H9 (cell line): ENCODE results near the gene TUBA4A. TPM values are rescaled to one million over a fixed set of nuclear protein-coding genes. Genes with fewer than 3 reads are reported as not detected.

ENCODE experiments used
- DNase-seq: peaks from one replicate; pipeline ENCODE4 v3.0.0-alpha.2; 2017
- H2AFZ ChIP-seq: one replicate; pipeline ENCODE4 v1.6.1; 2013; ENCODE audit warnings: mild to moderate bottlenecking, low read length, control low read depth, moderate library complexity
- H2AK5ac ChIP-seq: 2 replicates; pipeline ENCODE4 v1.6.1; 2013; ENCODE audit warnings: low read length, control low read depth, mixed read lengths; ENCODE audit not compliant: insufficient read length
- H2BK120ac ChIP-seq: one replicate; pipeline ENCODE4 v1.6.1; 2013; ENCODE audit warnings: low read depth, mild to moderate bottlenecking, low read length, control low read depth, inconsistent platforms; ENCODE audit not compliant: poor library complexity, severe bottlenecking
- H2BK12ac ChIP-seq: 2 replicates; pipeline ENCODE4 v1.6.1; 2013; ENCODE audit warnings: low read length, control low read depth, mixed read lengths, low read depth; ENCODE audit not compliant: insufficient read length
- H2BK15ac ChIP-seq: 2 replicates; pipeline ENCODE4 v1.6.1; 2013; ENCODE audit warnings: low read depth, low read length, control low read depth
- H2BK20ac ChIP-seq: one replicate; pipeline ENCODE4 v1.6.1; 2013; ENCODE audit warnings: low read depth, mild to moderate bottlenecking, low read length, control low read depth, inconsistent platforms; ENCODE audit not compliant: poor library complexity, severe bottlenecking
- H2BK5ac ChIP-seq: 2 replicates; pipeline ENCODE4 v1.6.1; 2013; ENCODE audit warnings: low read length, control low read depth, mixed read lengths; ENCODE audit not compliant: insufficient read length
- H3K14ac ChIP-seq: 2 replicates; pipeline ENCODE4 v1.6.1; 2013; ENCODE audit warnings: low read length, control low read depth; ENCODE audit not compliant: insufficient read depth
- H3K18ac ChIP-seq: 2 replicates; pipeline ENCODE4 v1.6.1; 2013; ENCODE audit warnings: low read depth, mild to moderate bottlenecking, mixed read lengths, low read length, control low read depth; ENCODE audit not compliant: insufficient read length
- H3K23ac ChIP-seq: 2 replicates; pipeline ENCODE4 v1.6.1; 2013; ENCODE audit warnings: low read length, control low read depth, mixed read lengths, low read depth; ENCODE audit not compliant: insufficient read length
- H3K23me2 ChIP-seq: 2 replicates; pipeline ENCODE4 v1.6.1; 2013; ENCODE audit warnings: low read depth, mild to moderate bottlenecking, mixed read lengths, low read length, control low read depth; ENCODE audit not compliant: insufficient read length, poor library complexity, severe bottlenecking
- H3K27ac ChIP-seq: 2 replicates; pipeline ENCODE4 v1.5.1; 2013; ENCODE audit warnings: low read length, control low read depth, mixed read lengths, low read depth; ENCODE audit not compliant: insufficient read length
- H3K27me3 ChIP-seq: 2 replicates; pipeline ENCODE4 v1.6.1; 2013; ENCODE audit warnings: low read length, control low read depth, inconsistent platforms; ENCODE audit not compliant: insufficient read depth
- H3K4ac ChIP-seq: 2 replicates; pipeline ENCODE4 v1.6.1; 2013; ENCODE audit warnings: low read depth, mild to moderate bottlenecking, control low read depth, inconsistent platforms, low read length, moderate library complexity
- H3K4me1 ChIP-seq: 2 replicates; pipeline ENCODE4 v1.6.1; 2013; ENCODE audit warnings: low read length, control low read depth, inconsistent platforms; ENCODE audit not compliant: insufficient read depth
- H3K4me2 ChIP-seq: 2 replicates; pipeline ENCODE4 v1.6.1; 2013; ENCODE audit warnings: low read length, control low read depth, mixed read lengths; ENCODE audit not compliant: insufficient read length, insufficient read depth
- H3K56ac ChIP-seq: 2 replicates; pipeline ENCODE4 v1.6.1; 2013; ENCODE audit warnings: low read depth, mild to moderate bottlenecking, mixed read lengths, low read length, control low read depth; ENCODE audit not compliant: insufficient read length
- H3K79me1 ChIP-seq: 2 replicates; pipeline ENCODE4 v1.6.1; 2013; ENCODE audit warnings: low read depth, mild to moderate bottlenecking, moderate library complexity, low read length, control low read depth, inconsistent platforms; ENCODE audit not compliant: insufficient read depth, poor library complexity, severe bottlenecking
- H3K79me2 ChIP-seq: 2 replicates; pipeline ENCODE4 v1.6.1; 2013; ENCODE audit warnings: low read length, control low read depth, inconsistent platforms; ENCODE audit not compliant: insufficient read depth
- H3K9ac ChIP-seq: 2 replicates; pipeline ENCODE4 v1.6.1; 2013; ENCODE audit warnings: low read length, control low read depth, mixed read lengths; ENCODE audit not compliant: insufficient read length; ENCODE audit errors: extremely low read depth
- H3K9me3 ChIP-seq: one replicate; pipeline ENCODE4 v1.6.1; 2013; ENCODE audit warnings: low read depth, low read length, inconsistent platforms; ENCODE audit not compliant: control insufficient read depth
- H3T11ph ChIP-seq: one replicate; pipeline ENCODE4 v1.6.1; 2013; ENCODE audit warnings: mild to moderate bottlenecking, low read length, control low read depth, inconsistent platforms
- H4K20me1 ChIP-seq: one replicate; pipeline ENCODE4 v1.6.1; 2013; ENCODE audit not compliant: control insufficient read depth, insufficient read length, insufficient read depth
- H4K5ac ChIP-seq: 2 replicates; pipeline ENCODE4 v1.6.1; 2013; ENCODE audit warnings: low read depth, mild to moderate bottlenecking, mixed read lengths, low read length, control low read depth; ENCODE audit not compliant: insufficient read length
- H4K8ac ChIP-seq: replicated peaks from 2 replicates; pipeline ENCODE4 v1.6.1; 2013; ENCODE audit warnings: low read length, control low read depth, mixed read lengths, low read depth; ENCODE audit not compliant: insufficient read length
- H4K91ac ChIP-seq: 2 replicates; pipeline ENCODE4 v1.6.1; 2013; ENCODE audit warnings: low read depth, mild to moderate bottlenecking, moderate library complexity, mixed read lengths, low read length, control low read depth; ENCODE audit not compliant: insufficient read length
- H3K27ac Mint-ChIP-seq, 3 experiments: 2 replicates in 2 of 3; 3 replicates in 1 of 3; pipeline ENCODE4 v1.8.0; 2020 to 2021; ENCODE audit warnings: mixed read lengths in 3 of 3, mild to moderate bottlenecking in 1 of 3, moderate library complexity in 1 of 3
- H3K27me3 Mint-ChIP-seq: 2 replicates; pipeline ENCODE4 v1.8.0; 2021; ENCODE audit warnings: low read depth, mild to moderate bottlenecking, moderate library complexity, mixed read lengths
- H3K36me3 Mint-ChIP-seq, 3 experiments: 2 replicates in 2 of 3; 3 replicates in 1 of 3; pipeline ENCODE4 v1.8.0; 2020 to 2021; ENCODE audit warnings: low read depth in 3 of 3, mixed read lengths in 3 of 3; ENCODE audit not compliant: insufficient read depth in 1 of 3
- H3K4me1 Mint-ChIP-seq, 2 experiments: 2 replicates each; pipeline ENCODE4 v1.8.0; 2020; ENCODE audit warnings: mixed read lengths in 2 of 2
- H3K4me3 Mint-ChIP-seq, 2 experiments: 2 replicates in 1 of 2; 3 replicates in 1 of 2; pipeline ENCODE4 v1.8.0; 2020 to 2021; ENCODE audit warnings: mild to moderate bottlenecking in 2 of 2, mixed read lengths in 2 of 2, moderate library complexity in 1 of 2
- H3K9me3 Mint-ChIP-seq, 2 experiments: 2 replicates in 1 of 2; 3 replicates in 1 of 2; pipeline ENCODE4 v1.8.0; 2020; ENCODE audit warnings: mild to moderate bottlenecking in 2 of 2, mixed read lengths in 2 of 2, moderate library complexity in 1 of 2
- CTCF ChIP-seq: fragments of 200-600 bp; sonication (generic); conservative IDR thresholded peaks from 3 replicates; pipeline ENCODE4 v1.8.0; 2021; ENCODE audit warnings: antibody characterized with exemption, mild to moderate bottlenecking
- WGBS: extraction: QIAGEN DNeasy Blood & Tissue Kit; methylation state at CpG from one replicate; pipeline ENCODE4 v1.1.7; 2013; ENCODE audit warnings: missing lambda C conversion rate, low lambda C conversion rate, mixed read lengths; ENCODE audit not compliant: insufficient read length; ENCODE audit errors: extremely low coverage; 5-methylcytosine and 5-hydroxymethylcytosine counted together
- total RNA-seq: library from RNA; stranded (reverse); gene quantifications from 2 replicates; pipeline ENCODE4 v1.2.1, GENCODE V29; 2021

The TUBA4A gene
- total RNA-seq, 1 experiment from 2014 or later: 25.5 TPM

DNA sequence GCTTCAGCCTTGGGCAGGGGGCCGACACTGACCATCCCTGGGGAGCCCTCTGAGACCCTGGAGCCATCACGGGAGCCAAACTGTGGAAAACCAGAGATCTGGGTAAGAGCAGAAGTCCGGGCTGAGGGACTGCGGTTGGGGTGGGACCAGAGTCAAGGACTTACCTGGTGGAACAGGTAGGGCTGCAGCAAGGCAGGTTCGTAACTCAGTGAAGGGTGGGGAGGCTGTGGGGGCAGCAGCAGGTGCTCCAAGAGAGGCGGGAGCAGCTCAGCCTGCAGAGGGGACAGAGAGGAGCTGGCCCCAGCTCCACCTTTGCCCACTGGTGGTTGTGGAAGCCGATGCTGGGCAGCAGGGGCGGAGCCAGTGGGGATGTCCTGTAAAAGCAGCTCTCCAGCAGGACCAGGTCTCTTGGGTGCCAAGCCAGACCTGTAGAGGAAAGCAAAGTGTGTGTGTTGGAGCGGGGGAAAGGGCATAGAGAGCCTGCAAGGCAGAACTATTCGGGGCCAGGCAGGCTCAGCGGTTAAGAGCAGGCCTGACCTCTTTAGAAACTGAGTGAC lies 48.8 kb upstream of the TUBA4A start:
- Histone ChIP-seq H3K4me1 (no peaks in the 10 kb centered on the region), H2BK20ac (no peak overlapping the region), H3K27me3 (no peaks in the 10 kb centered on the region), H3T11ph (no peak overlapping the region), H3K9ac (no peak overlapping the region), H3K79me1 (no peaks in the 10 kb centered on the region), H3K23ac (no peak overlapping the region), H2BK5ac (no peak overlapping the region), H2AK5ac (no peak overlapping the region), H2BK120ac (no peak overlapping the region), H3K14ac (no peak overlapping the region), H3K9me3 (no peaks in the 10 kb centered on the region), H3K23me2 (no peaks in the 10 kb centered on the region), H4K20me1 (no peaks in the 10 kb centered on the region), H3K56ac (no peak overlapping the region), H3K4me2 (no peak overlapping the region), H4K5ac (no peak overlapping the region), H2BK12ac (no peak overlapping the region), H3K79me2 (no peaks in the 10 kb centered on the region), H3K4ac (no peak overlapping the region), H3K27ac (no peak overlapping the region), H3K18ac (no peak overlapping the region), H4K91ac (no peak overlapping the region), H4K8ac (no peak overlapping the region), H2BK15ac (no peak overlapping the region), H2AFZ (no peak overlapping the region)
- H3K4me3 Mint-ChIP-seq: no peak overlapping the region
- no peak for DNase-seq
- H3K27me3 Mint-ChIP-seq: peaks cover 67% of the 10 kb centered on the region
- H3K4me1 Mint-ChIP-seq: peaks cover 10 to 18% of the 10 kb centered on the region in 2 experiments
- WGBS: no CpG with 5 or more reads among the region's 11 CpGs
- TF ChIP-seq CTCF: no peak
- no peaks in the 10 kb centered on the region for H3K9me3 Mint-ChIP-seq
- H3K27ac Mint-ChIP-seq: no peak overlapping the region
- H3K36me3 Mint-ChIP-seq: no peaks in the 10 kb centered on the region
